GM12892 (cell line): Measurements from ENCODE around the gene SNAI3.

Experiments
- POLR2A ChIP-seq: IDR thresholded peaks from 2 replicates; pipeline ENCODE4 v1.6.1; 2011; ENCODE audit warnings: low read depth, low read length, control low read depth
- POLR2AphosphoS5 ChIP-seq: IDR thresholded peaks from 2 replicates; pipeline ENCODE4 v1.6.1; 2011; ENCODE audit warnings: low read depth, low read length, control low read depth
- TAF1 ChIP-seq: IDR thresholded peaks from 2 replicates; pipeline ENCODE4 v1.6.1; 2011; ENCODE audit warnings: low read depth, mild to moderate bottlenecking, control low read depth, low read length, borderline replicate concordance

GRCh38 chr16:88633684-88634140 is 52.6 kb downstream of the SNAI3 start:
- TF ChIP-seq POLR2AphosphoS5, result no peak
- no peak for TF ChIP-seq POLR2A
- no peak for TF ChIP-seq TAF1
